Cardiac septum (tissue), 1 donor: ENCODE results near the gene KAT14. TPM values are rescaled to one million over a fixed set of nuclear protein-coding genes. Genes with fewer than 3 reads are reported as not detected.
"Not testable (repeated sequence)": the region's sequence is repeated elsewhere in the genome, so short reads cannot be mapped to it uniquely, and the experiment has no call there.

ENCODE experiments used
- DNase-seq: peaks from one replicate; pipeline ENCODE4 v3.0.0-alpha.2; 2020; ENCODE audit warnings: low spot score
- intact Hi-C: fragments of 100-400 bp; cut with DNase I; formaldehyde crosslinking; loops from one replicate; pipeline ENCODE4 v1.14.0; 2022
- total RNA-seq: library from RNA; stranded (reverse); fragmentation: NEBNext Ultra II Directional; extraction: Animal tissue kit (Norgen Biotek cat#: 25700); gene quantifications from one replicate; pipeline ENCODE4 v1.2.1, GENCODE V29; 2021
- donor health status: DM: no; HTN: no; CAD: no.

The KAT14 gene
- total RNA-seq, 1 donor from 2014 or later, result 9.7 TPM

DNA sequence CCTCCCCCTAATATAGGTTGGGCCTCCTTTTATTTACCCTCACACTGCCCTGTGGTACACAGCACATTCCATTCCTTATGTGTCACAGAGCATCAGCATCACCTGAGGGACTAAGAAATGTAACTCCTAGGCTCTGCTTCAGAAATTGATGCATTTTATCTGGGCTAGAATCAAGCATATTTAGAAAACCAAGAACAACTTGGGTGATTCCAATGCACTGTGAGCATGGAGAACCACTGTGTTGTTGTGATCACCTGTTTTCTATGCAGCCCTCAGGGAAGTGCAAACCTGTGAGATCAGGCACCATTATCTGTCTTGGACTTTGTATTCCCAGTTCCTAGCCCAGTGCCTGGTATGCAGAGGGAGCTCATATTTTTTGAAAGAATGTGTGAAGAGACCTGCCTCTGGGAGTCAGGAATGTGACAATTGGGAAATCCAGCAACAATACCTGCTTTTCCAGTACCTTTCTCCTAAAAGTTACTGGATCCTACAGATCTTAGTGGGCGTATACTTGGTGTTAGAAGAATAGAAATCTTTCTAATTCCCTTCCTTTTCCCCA is 7.0 kb downstream of the KAT14 start:
- no peak for DNase-seq
- intact Hi-C loops, result no loop called here

DNA sequence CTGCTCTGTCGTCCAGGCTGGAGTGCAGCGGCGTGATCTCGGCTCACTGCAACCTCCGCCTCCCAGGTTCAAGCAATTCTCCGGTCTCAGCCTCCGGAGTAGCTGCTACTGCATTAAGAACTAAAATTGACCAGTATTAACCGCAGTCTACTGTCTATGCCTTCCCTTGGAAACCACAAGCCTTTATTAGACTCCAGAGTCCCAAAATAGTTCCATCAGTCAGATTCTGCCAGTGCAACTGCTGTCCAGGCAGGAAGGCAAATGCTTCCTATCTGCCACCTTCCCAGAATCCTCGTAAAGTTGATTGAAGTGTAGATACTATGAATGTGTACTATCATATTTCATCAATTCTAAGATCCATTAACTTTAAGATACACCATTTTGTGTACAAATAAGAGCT is 16.7 kb downstream of the KAT14 start:
- intact Hi-C loops, result no loop called here
- no peak for DNase-seq

DNA sequence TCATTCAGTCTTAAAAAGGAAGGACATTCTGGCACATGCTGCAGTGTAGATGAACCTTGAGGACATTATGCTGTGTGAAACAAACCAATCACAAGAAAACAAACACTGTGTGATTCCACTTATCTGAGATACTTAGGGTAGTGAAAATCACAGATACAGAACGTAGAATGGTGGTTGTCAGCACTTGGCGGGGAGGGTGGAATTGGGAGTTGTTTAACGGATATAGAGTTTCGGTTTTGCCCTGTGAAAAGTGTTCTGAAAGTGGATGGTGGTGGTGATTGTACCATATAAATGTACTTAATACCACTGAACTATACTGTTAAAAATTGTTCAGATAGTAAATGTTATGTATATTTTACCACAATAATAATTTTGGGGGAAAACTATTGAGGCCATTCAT is 18.4 kb downstream of the KAT14 start:
- intact Hi-C loops, result no loop called here
- no peak for DNase-seq

- DNase-seq, result no peak
- intact Hi-C loops, result no loop called here
Observed at GRCh38 chr20:18164356-18164755, 26.7 kb downstream of the KAT14 start.

DNA sequence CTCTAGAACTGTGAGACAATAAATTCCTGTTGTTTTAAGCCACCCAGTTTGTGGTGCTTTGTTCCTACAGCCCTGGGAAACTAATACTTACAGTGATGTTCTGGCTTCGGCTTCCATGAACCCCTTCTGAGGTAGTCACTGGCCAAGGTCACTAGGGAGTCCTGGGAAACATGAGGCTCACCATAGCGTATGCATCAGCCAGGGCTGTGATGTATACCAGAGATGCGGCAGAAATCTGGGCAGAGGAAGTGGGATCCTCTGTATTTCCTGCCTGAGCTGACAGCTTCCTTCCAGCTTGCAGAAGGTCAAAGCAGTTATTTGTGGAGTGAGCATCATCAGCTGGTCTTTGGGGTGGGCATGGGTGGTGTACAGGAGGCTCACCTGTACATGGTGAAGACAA is 27.9 kb downstream of the KAT14 start:
- intact Hi-C loops, result no loop called here
- DNase-seq, result no peak

DNA sequence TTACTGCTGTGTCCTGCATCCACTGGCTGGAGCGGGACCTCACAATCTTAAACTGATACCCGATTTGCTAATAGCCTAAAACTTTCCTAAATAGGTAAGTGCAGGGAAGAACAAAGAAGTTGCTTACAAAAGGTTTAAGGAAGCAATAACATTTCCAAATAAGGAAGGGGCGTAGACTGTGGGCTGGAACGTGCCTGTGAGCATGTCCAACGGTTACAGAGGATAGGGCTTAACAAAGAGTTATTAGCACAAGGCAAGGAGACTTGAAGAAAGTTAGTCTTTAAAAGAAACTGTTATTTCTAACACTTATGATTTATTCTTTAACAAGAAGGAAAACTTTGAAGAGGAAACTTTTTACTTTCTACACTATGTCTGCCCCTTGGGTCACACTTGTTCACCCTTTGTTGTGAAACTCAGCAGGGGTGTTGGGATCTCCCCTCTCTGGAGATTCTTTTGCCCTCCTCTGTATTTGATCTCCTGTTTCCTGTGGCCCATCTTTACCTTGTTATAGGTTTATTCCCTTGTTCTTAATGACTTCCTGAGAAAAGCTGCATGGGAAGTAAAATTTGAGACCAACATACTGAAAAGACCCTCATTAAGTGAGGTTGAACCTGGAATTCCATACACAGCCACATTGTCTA is 28.7 kb downstream of the KAT14 start:
- intact Hi-C loops, result no loop called here
- no peak for DNase-seq

GRCh38 chr20:18166950-18167349 is 29.3 kb downstream of the KAT14 start:
- no peak for DNase-seq
- intact Hi-C loops, result no loop called here

- intact Hi-C loops, result no loop called here
- no peak for DNase-seq
Observed at GRCh38 chr20:18172379-18172778, 34.7 kb downstream of the KAT14 start.

GRCh38 chr20:18174906-18175683 is 37.4 kb downstream of the KAT14 start:
- intact Hi-C loops, result no loop called here
- no peak for DNase-seq

DNA sequence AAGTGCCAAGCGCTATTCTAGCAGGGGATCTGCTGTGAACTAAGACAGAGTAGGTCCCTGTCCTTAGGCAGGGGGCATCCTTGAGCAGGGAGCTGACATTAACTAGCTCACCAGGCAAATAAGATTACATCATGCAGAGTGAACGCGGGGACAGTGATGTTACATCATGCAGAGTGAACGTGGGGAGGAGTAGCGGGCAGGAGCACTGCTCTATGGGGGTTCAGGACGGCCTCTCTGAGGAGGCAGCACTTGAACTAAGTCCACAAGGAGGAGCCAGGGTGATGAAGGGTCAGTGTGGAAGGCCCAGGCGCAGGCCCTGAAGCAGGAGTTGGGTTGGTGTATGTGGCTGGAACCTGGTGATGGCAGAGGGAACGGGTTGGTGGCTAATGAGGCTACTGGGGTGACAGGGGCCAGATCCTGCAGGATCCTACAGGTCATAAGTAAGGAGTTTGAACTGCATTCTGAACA is 38.7 kb downstream of the KAT14 start:
- DNase-seq, result no peak
- intact Hi-C loops, result no loop called here

- not testable (repeated sequence) for DNase-seq
Observed at GRCh38 chr20:18180366-18180765, 42.7 kb downstream of the KAT14 start.

DNA sequence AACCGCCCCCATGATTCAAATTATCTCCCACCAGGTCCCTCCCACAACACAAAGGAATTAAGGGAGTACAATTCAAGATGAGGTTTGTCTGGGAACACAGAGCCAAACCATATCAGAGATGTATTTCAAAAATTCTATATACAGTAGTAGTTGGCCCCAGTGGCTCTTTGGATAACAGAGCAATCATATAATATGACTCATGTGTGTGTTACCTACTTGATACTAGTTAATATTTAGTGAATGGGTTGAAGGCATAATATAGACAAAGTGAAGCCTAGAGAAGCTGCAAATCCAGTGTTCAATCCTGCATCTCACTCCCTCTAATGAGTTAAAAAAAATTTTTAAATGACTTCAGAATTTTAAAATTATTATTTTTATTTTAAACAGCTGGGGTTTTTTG is 43.2 kb downstream of the KAT14 start:
- no peak for DNase-seq
- intact Hi-C loops, result no loop called here

More at GRCh38 chr20:18180366-18180765, 42.7 kb downstream of the KAT14 start:
- intact Hi-C loops, result not testable (repeated sequence)

GRCh38 chr20:18187020-18187419 is 49.4 kb downstream of the KAT14 start:
- no peak for DNase-seq
- intact Hi-C loops, result no loop called here

DNA sequence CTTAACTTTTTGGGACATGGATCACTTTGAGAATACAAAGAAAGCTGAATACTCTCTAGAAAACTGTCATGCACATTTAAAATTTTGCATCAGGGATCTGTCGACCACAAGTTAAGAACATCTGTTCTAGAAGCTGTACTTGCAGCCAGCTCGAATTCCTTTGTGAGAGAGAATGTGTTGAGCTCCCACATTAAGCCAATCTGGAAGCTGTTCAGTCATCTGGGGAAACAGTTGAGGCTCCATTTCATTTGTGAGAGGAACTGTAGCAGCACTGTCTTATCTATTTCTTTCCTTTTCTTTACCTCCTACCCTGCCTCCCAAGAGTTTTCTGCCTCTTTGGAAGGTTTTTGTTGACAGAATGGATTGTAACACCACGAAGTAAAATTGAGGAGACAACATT is 50.8 kb downstream of the KAT14 start:
- DNase-seq, result no peak
- intact Hi-C loops, result no loop called here

DNA sequence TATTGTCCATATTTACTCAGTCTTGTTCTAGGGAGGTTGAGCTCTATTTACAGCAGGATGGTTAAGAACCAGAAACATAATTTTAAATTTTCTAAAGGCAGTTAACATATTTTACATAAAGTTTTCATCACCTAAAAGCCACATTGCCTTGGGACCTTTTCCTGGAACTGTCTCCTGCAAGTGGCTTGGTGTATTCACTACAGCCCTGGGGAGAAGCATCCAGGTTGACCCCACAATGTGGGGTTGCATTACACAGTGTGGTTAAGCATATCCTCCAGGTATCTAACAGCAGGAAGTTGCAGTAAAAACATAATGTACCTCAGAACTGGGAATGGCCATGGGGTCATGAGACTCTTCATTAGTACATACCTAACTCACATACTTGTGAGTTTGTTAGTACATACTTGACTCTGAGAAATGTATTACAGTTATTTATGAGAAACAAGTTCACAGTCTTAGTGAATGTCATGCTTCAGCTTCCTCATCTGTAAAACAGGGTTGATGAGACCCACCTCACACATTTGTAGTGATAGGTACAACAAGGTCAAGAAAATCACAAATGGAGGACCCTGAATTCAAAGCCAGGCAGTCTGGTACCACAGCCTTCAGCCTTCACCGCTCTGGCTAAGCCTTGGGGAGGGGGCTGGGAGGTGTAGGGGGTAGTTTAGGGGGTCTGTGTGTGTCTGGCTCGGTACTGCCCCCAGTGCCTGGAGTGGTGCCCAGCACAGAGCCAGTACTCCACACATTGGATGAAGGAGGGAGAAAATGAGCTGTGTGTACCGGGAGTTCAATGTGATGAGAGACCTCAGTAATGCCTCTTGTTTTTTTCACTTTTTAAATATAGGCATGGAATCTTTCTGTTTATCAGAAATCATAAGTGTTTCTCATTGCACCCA is 52.9 kb downstream of the KAT14 start:
- intact Hi-C loops, result no loop called here
- DNase-seq, result no peak

DNA sequence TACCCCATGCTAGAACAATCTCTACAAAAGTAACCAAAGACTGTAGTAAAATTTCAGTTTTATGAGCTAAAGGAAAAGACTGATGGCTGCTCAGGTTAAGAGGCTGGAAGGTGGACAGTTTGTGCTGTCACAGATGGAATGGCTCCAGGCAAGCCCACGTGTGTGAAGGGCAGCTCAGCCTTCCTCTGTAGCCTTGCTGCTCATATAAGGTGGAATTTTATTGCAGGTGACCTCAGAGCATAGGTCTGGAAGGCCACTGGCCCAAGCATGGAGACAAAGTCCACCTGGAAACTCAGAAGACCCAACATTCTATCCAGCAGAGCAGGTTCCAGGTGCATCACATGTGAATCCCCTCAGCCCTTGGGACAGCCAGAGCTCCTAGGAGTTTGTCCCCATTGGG is 53.6 kb downstream of the KAT14 start:
- intact Hi-C loops, result no loop called here
- no peak for DNase-seq

- intact Hi-C loops, result not testable (repeated sequence)
Observed at GRCh38 chr20:18194461-18194860, 56.8 kb downstream of the KAT14 start.

DNA sequence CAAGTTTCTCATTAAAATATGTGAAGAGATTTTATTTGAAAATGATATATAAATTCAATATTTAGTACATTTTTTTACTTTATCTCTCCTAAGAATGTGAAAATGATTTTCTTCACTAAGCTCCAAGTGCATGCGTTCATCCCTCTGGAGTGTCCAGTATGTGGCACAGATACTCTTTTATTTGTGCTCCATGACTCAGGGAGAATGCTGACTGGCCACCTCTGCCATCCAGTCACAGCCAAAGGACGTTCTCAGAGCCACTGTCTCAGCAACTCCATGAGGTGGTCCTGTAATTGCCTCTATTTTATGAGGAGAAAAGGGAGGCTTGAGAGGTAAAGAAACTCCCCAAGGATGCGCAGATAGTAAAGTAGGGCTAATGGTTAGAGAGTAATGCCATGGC is 58.3 kb downstream of the KAT14 start:
- intact Hi-C loops, result no loop called here
- DNase-seq, result no peak

More at GRCh38 chr20:18194461-18194860, 56.8 kb downstream of the KAT14 start:
- DNase-seq, result peak; percentile 51

- DNase-seq, result no peak
- intact Hi-C loops, result no loop called here
Observed at GRCh38 chr20:18197382-18198070, 59.9 kb downstream of the KAT14 start.
